ENCODE data around the gene CPB1.

Gene CPB1

DNA sequence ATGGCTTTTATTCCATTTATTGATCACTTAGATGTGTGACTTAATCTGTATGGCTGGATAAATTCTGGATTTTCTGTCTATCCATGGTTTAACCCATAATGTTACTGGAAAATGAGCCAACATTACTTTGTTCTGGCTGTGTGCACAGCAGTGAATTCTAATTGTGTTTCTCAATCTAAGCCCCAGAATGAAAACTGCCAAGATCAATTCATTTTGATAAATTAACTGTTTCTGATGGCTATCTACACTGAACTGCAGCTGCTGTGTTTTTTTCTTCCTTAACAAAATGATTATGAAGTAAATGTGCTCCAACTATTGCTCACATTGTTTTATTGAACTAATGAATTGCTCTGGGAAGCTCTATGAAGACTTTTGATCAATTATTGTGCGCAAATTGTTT lies 35.7 kb upstream of the CPB1 start:
- DNase-seq (ENCODE audit: low read depth) = no peak
- no peak overlapping the region for H3K4me3 ChIP-seq (ENCODE audit: low read depth, low read length)
- no peak for TF ChIP-seq CTCF (IDR thresholded peaks at IDR 0.05; ENCODE audit: control insufficient read depth, extremely low read depth, insufficient read depth)

GRCh38 chr3:148792516-148792915 lies 35.1 kb upstream of the CPB1 start:
- no peak overlapping the region for H3K4me3 ChIP-seq (ENCODE audit: low read depth, low read length)
- no peak for TF ChIP-seq CTCF (IDR thresholded peaks at IDR 0.05; ENCODE audit: control insufficient read depth, extremely low read depth, insufficient read depth)
- no peak for DNase-seq (ENCODE audit: low read depth)

DNA sequence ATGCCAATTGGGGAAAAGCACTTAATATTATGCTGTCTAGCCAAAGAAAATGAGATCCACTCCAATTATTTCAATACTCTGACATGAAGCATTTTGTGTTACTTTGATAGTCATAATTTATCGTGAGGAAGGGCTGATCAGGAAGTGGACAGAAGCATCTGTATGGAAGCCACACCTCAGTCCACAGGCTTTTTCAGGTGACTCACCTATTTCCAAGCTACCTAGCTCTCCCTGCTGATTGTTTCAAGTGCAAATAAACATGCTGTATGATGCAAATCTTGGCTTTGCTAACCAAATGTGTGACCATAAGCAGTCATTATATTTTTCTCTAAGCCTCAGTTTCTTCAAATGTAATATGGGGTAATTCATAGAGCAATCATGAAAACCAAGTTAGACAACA lies 30.8 kb upstream of the CPB1 start:
- TF ChIP-seq CTCF (IDR thresholded peaks at IDR 0.05; ENCODE audit: control insufficient read depth, extremely low read depth, insufficient read depth) = no peak
- H3K4me3 ChIP-seq (ENCODE audit: low read depth, low read length) = no peak overlapping the region
- no peak for DNase-seq (ENCODE audit: low read depth)

DNA sequence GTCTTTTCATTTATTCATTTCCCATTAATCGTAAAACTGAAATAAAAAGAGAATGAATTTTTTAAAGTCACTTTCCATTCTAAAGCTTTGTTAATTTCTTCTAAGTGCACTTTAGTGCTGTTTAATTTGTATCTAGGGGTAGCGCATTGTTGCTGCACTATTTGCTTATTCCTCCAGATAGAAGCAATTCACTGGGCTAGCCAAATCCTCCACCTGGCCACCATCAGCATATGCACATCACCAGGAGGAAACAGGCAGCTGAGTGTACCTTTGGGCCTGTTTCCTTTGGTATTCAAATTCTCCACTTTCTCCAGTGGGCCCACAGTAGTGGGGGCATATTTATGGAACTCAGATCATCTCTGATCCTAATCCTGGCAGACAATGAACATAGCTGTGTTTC lies 29.8 kb upstream of the CPB1 start:
- TF ChIP-seq CTCF (IDR thresholded peaks at IDR 0.05; ENCODE audit: control insufficient read depth, extremely low read depth, insufficient read depth) = no peak
- no peak for DNase-seq (ENCODE audit: low read depth)
- no peak overlapping the region for H3K4me3 ChIP-seq (ENCODE audit: low read depth, low read length)

DNA sequence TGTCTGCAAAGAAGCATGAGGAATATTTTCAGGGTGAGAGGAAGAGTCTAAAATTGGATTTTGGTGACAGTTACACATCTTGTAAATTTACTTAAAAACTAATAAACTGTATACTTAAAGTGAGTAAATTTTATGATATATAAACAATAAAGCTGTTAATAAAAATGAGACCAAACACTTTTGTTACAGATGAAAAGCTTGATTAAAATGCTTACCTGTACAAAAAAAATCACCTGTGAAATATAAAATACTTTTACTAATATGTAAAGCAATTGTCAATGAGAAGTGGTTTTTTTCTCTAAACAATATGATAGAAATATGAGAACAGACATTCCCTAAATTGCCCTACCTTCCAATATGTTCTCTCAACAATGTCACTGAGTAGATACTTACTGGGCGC lies 27.2 kb upstream of the CPB1 start:
- no peak overlapping the region for H3K4me3 ChIP-seq (ENCODE audit: low read depth, low read length)
- TF ChIP-seq CTCF (IDR thresholded peaks at IDR 0.05; ENCODE audit: control insufficient read depth, extremely low read depth, insufficient read depth) = no peak
- DNase-seq (ENCODE audit: low read depth) = no peak

- DNase-seq (ENCODE audit: low read depth) = no peak
- TF ChIP-seq CTCF (IDR thresholded peaks at IDR 0.05; ENCODE audit: control insufficient read depth, extremely low read depth, insufficient read depth) = no peak
- H3K4me3 ChIP-seq (ENCODE audit: low read depth, low read length) = no peak overlapping the region
Observed at GRCh38 chr3:148809835-148810234, 17.8 kb upstream of the CPB1 start.

DNA sequence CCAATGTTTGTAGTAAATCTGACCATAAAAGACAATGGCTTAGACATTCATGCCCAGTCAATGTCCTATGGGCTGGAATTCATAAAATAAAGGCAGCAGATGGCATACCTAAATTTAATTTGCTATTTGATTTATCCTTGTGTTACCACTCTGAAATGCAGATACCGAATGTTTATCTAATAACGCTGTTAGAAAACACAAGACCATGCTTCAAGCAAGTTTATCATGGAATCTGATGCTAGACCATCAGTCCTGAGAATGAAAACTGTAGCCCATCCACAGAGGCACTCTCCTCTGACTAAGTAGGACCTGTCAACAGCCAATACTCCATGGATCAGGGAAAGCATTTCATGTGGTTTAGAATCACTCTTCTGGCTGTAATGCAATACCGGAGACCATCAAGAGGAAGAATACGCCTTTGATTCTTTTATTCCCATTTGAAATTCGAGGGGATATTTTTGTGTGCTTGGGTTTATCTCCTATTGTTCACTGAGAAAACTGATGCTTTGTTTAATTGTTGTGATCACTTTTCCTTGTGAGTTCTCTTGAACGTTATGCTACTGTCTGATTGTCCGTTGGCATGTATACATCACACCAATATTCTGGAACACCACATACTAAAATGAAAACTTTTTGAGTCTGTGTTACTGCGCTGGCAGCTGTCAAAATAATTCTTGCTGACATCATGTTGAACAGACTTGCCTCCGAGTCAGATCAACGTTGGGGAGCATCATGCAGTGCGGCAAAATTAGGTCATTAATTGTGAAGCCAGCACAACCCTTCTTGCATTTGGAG lies 12.1 kb upstream of the CPB1 start:
- no peak for TF ChIP-seq CTCF (IDR thresholded peaks at IDR 0.05; ENCODE audit: control insufficient read depth, extremely low read depth, insufficient read depth)

More for the DNA sequence above, 12.1 kb upstream of the CPB1 start:
- H3K4me3 ChIP-seq (ENCODE audit: low read depth, low read length) = no peak overlapping the region
- DNase-seq (ENCODE audit: low read depth) = no peak

Data from LNCaP clone FGC (cell line).